K562 (cell line): ENCODE results near the gene PEAR1. TPM values are rescaled to one million over a fixed set of nuclear protein-coding genes. Genes with fewer than 3 reads are reported as not detected.
A peak's percentile ranks its signal among the peaks of the same experiment; 100 is the strongest.

Experiments used
- ARNT ChIP-seq, 2 experiments: fragments of 450-650 bp; IDR thresholded peaks; 2 replicates each; pipeline ENCODE4 v1.6.1; 2016; ENCODE audit warnings: mild to moderate bottlenecking in 1 of 2
- BDP1 ChIP-seq: IDR thresholded peaks from 3 replicates; pipeline ENCODE4 v1.6.1; 2011; ENCODE audit not compliant: insufficient read length, insufficient read depth
- CBFA2T2 ChIP-seq: fragments of 450-650 bp; conservative IDR thresholded peaks from 2 replicates; pipeline ENCODE4 v1.6.1; 2017; ENCODE audit warnings: mild to moderate bottlenecking
- HDAC8 ChIP-seq: fragments of 450-650 bp; IDR thresholded peaks from 2 replicates; pipeline ENCODE4 v1.6.1; 2016; ENCODE audit warnings: mild to moderate bottlenecking, missing genetic modification characterization, moderate library complexity, missing compliant biosample characterization
- ILF3 ChIP-seq: fragments of 450-650 bp; IDR thresholded peaks from 2 replicates; pipeline ENCODE4 v1.6.1; 2018; ENCODE audit warnings: antibody characterized with exemption, mild to moderate bottlenecking, moderate library complexity, borderline replicate concordance
- MTA3 ChIP-seq: fragments of 450-650 bp; formaldehyde crosslinking; IDR thresholded peaks from 2 replicates; pipeline ENCODE4 v1.6.1; 2017; ENCODE audit warnings: mild to moderate bottlenecking, borderline replicate concordance
- MYNN ChIP-seq, 2 experiments: sonication (generic); formaldehyde crosslinking in 1 of 2; IDR thresholded peaks; 2 replicates each; pipeline versions ENCODE4 v1.5.0 to v1.6.1; 2016 to 2020; ENCODE audit warnings: antibody characterized with exemption in 1 of 2, missing genetic modification reagents in 1 of 2
- RBM25 ChIP-seq: fragments of 200-400 bp; formaldehyde crosslinking; IDR thresholded peaks from 2 replicates; pipeline ENCODE4 v1.6.1; 2018; ENCODE audit warnings: low read length, low read depth, moderate library complexity; ENCODE audit not compliant: severe bottlenecking
- ZNF589 ChIP-seq: fragments of 200-800 bp; sonication (Bioruptor generic); IDR thresholded peaks from 2 replicates; pipeline ENCODE4 v1.6.1; 2016; ENCODE audit warnings: low read depth, missing genetic modification characterization, missing compliant biosample characterization
- polyA plus RNA-seq, 8 experiments: library from polyadenylated mRNA; depleted of rRNA in 4 of 8; stranded (reverse) in 5 of 8; unstranded in 3 of 8; fragments of >200 nt; fragmentation: Nextera tagmentation in 2 of 8; fragmentation: Illumina TruSeq in 1 of 8; extraction: Ambion mirVana in 2 of 8; extraction: Trizol in 1 of 8; gene quantifications; 2 replicates each; pipeline versions ENCODE4 v1.2.1 to v1.2.3, GENCODE V29; 2011 to 2014; ENCODE audit warnings: inconsistent platforms in 1 of 8, missing spikeins in 1 of 8
- total RNA-seq, 7 experiments: library from RNA; depleted of rRNA in 6 of 7; stranded (reverse); fragments of >200 nt in 6 of 7; fragmentation: Illumina TruSeq in 2 of 7; extraction: Trizol in 2 of 7; gene quantifications; 2 replicates each; pipeline versions ENCODE4 v1.2.1 to v1.2.3, GENCODE V29; 2011 to 2021; ENCODE audit warnings: low replicate concordance in 1 of 7
- TF ChIP-seq, protein P1 (sequence below), 3 experiments: fragments of 200-800 bp in 1 of 3; fragments of 250-450 bp in 1 of 3; fragments of 450-650 bp in 1 of 3; sonication (Bioruptor Pico) in 1 of 3; sonication (Bioruptor generic) in 1 of 3; formaldehyde crosslinking in 1 of 3; IDR thresholded peaks; 2 replicates each; pipeline versions ENCODE4 v1.6.1 to v1.8.0; 2016 to 2022; ENCODE audit warnings: mild to moderate bottlenecking in 2 of 3, missing genetic modification characterization in 2 of 3, missing compliant biosample characterization in 1 of 3, moderate library complexity in 1 of 3
- TF ChIP-seq, protein P2 (sequence below): fragments of 250-450 bp; sonication (Bioruptor Pico); IDR thresholded peaks from 2 replicates; pipeline ENCODE4 v1.8.0; 2021; ENCODE audit warnings: moderate library complexity, mild to moderate bottlenecking, inconsistent platforms
- TF ChIP-seq, protein P3 (sequence below): fragments of 450-650 bp; formaldehyde crosslinking; IDR thresholded peaks from 2 replicates; pipeline ENCODE4 v1.4.0; 2020; ENCODE audit warnings: mild to moderate bottlenecking, moderate library complexity
- TF ChIP-seq, protein P4 (sequence below): IDR thresholded peaks from 2 replicates; pipeline ENCODE4 v1.6.1; 2012; ENCODE audit warnings: low read depth, low read length, improper control_type of control experiment, borderline replicate concordance
- TF ChIP-seq, protein P5 (sequence below): sonication (generic); formaldehyde crosslinking; IDR thresholded peaks from 2 replicates; pipeline ENCODE4 v1.8.1; 2022; ENCODE audit warnings: missing genetic modification reagents
- TF ChIP-seq, protein P6 (sequence below): fragments of 250-450 bp; sonication (Bioruptor Pico); IDR thresholded peaks from 2 replicates; pipeline ENCODE4 v1.8.0; 2022; ENCODE audit warnings: inconsistent platforms, mild to moderate bottlenecking, moderate library complexity, borderline replicate concordance

PEAR1 gene
- total and polyA plus RNA-seq, 9 of the 15 experiments (the other 6 are each of a cell fraction or from before 2014, with no cell fraction given): 0.87 to 13.9 (median 6.1) TPM

DNA sequence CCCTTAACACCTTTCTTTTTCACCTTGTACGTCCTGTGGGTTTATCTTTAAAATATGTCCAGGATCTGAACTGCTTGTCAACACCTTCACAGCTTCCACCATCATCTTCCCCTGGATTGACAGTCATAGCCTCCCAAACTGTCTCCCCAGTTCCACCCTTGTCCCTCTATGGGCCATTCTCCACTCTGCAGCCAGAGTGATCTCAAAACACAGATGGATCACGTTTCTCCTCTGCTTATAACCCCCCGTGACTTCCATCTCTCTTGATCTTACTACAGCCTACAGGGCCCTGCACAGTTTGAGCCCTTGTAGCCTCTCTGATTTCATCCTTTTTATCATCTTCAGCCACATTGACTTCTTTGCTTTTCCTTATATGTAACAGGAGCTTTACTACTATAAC is 38.9 kb upstream of the PEAR1 start (continued):
- TF ChIP-seq, protein P1, sequence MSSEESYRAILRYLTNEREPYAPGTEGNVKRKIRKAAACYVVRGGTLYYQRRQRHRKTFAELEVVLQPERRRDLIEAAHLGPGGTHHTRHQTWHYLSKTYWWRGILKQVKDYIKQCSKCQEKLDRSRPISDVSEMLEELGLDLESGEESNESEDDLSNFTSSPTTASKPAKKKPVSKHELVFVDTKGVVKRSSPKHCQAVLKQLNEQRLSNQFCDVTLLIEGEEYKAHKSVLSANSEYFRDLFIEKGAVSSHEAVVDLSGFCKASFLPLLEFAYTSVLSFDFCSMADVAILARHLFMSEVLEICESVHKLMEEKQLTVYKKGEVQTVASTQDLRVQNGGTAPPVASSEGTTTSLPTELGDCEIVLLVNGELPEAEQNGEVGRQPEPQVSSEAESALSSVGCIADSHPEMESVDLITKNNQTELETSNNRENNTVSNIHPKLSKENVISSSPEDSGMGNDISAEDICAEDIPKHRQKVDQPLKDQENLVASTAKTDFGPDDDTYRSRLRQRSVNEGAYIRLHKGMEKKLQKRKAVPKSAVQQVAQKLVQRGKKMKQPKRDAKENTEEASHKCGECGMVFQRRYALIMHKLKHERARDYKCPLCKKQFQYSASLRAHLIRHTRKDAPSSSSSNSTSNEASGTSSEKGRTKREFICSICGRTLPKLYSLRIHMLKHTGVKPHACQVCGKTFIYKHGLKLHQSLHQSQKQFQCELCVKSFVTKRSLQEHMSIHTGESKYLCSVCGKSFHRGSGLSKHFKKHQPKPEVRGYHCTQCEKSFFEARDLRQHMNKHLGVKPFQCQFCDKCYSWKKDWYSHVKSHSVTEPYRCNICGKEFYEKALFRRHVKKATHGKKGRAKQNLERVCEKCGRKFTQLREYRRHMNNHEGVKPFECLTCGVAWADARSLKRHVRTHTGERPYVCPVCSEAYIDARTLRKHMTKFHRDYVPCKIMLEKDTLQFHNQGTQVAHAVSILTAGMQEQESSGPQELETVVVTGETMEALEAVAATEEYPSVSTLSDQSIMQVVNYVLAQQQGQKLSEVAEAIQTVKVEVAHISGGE (CRISPR knock-in tag; IDR thresholded peaks at IDR 0.05): no peak
- TF ChIP-seq BDP1 (no peak), ARNT (IDR thresholded peaks at IDR 0.05) (no peak), MTA3 (no peak), HDAC8 (no peak), ILF3 (no peak), CBFA2T2 (0 out of 2 replicates have a peak, but pooled peaks have one; percentile 8), MYNN (IDR thresholded peaks at IDR 0.05) (no peak), MYNN (CRISPR knock-in tag; IDR thresholded peaks at IDR 0.05) (no peak), ZNF589 (CRISPR knock-in tag) (no peak), RBM25 (no peak)
- TF ChIP-seq, protein P2, sequence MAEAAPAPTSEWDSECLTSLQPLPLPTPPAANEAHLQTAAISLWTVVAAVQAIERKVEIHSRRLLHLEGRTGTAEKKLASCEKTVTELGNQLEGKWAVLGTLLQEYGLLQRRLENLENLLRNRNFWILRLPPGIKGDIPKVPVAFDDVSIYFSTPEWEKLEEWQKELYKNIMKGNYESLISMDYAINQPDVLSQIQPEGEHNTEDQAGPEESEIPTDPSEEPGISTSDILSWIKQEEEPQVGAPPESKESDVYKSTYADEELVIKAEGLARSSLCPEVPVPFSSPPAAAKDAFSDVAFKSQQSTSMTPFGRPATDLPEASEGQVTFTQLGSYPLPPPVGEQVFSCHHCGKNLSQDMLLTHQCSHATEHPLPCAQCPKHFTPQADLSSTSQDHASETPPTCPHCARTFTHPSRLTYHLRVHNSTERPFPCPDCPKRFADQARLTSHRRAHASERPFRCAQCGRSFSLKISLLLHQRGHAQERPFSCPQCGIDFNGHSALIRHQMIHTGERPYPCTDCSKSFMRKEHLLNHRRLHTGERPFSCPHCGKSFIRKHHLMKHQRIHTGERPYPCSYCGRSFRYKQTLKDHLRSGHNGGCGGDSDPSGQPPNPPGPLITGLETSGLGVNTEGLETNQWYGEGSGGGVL: no peak
- TF ChIP-seq, protein P3, sequence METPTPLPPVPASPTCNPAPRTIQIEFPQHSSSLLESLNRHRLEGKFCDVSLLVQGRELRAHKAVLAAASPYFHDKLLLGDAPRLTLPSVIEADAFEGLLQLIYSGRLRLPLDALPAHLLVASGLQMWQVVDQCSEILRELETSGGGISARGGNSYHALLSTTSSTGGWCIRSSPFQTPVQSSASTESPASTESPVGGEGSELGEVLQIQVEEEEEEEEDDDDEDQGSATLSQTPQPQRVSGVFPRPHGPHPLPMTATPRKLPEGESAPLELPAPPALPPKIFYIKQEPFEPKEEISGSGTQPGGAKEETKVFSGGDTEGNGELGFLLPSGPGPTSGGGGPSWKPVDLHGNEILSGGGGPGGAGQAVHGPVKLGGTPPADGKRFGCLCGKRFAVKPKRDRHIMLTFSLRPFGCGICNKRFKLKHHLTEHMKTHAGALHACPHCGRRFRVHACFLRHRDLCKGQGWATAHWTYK (CRISPR knock-in tag): no peak
- TF ChIP-seq, protein P4, sequence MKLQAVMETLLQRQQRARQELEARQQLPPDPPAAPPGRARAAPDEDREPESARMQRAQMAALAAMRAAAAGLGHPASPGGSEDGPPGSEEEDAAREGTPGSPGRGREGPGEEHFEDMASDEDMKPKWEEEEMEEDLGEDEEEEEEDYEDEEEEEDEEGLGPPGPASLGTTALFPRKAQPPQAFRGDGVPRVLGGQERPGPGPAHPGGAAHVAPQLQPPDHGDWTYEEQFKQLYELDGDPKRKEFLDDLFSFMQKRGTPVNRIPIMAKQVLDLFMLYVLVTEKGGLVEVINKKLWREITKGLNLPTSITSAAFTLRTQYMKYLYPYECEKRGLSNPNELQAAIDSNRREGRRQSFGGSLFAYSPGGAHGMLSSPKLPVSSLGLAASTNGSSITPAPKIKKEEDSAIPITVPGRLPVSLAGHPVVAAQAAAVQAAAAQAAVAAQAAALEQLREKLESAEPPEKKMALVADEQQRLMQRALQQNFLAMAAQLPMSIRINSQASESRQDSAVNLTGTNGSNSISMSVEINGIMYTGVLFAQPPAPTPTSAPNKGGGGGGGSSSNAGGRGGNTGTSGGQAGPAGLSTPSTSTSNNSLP: no peak
- TF ChIP-seq, protein P5, sequence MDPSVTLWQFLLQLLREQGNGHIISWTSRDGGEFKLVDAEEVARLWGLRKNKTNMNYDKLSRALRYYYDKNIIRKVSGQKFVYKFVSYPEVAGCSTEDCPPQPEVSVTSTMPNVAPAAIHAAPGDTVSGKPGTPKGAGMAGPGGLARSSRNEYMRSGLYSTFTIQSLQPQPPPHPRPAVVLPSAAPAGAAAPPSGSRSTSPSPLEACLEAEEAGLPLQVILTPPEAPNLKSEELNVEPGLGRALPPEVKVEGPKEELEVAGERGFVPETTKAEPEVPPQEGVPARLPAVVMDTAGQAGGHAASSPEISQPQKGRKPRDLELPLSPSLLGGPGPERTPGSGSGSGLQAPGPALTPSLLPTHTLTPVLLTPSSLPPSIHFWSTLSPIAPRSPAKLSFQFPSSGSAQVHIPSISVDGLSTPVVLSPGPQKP (CRISPR knock-in tag): no peak
- TF ChIP-seq, protein P6, sequence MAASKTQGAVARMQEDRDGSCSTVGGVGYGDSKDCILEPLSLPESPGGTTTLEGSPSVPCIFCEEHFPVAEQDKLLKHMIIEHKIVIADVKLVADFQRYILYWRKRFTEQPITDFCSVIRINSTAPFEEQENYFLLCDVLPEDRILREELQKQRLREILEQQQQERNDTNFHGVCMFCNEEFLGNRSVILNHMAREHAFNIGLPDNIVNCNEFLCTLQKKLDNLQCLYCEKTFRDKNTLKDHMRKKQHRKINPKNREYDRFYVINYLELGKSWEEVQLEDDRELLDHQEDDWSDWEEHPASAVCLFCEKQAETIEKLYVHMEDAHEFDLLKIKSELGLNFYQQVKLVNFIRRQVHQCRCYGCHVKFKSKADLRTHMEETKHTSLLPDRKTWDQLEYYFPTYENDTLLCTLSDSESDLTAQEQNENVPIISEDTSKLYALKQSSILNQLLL: no peak
